Right lung (tissue), 10 donors: ENCODE results near the gene NPDC1. TPM values are rescaled to one million over a fixed set of nuclear protein-coding genes. Genes with fewer than 3 reads are reported as not detected.
A peak's percentile ranks its signal among the peaks of the same experiment; 100 is the strongest.

Source experiments
- DNase-seq, 2 donors: peaks; one replicate each; pipeline ENCODE4 v3.0.0-alpha.2; 2013
- long read RNA-seq, 8 donors: transcript quantifications; one replicate each; lab custom pipeline, GENCODE V29; 2026
- polyA plus RNA-seq, 5 donors: library from polyadenylated mRNA; unstranded; fragments of 120-200 nt; gene quantifications; one replicate each; pipeline versions ENCODE4 v1.2.1 to v1.2.3, GENCODE V29; 2013; ENCODE audit warnings: inconsistent platforms in 1 of 5, low replicate concordance in 1 of 5; ENCODE audit not compliant: insufficient read length in 5 of 5, insufficient read depth in 1 of 5

The NPDC1 gene, protein sequence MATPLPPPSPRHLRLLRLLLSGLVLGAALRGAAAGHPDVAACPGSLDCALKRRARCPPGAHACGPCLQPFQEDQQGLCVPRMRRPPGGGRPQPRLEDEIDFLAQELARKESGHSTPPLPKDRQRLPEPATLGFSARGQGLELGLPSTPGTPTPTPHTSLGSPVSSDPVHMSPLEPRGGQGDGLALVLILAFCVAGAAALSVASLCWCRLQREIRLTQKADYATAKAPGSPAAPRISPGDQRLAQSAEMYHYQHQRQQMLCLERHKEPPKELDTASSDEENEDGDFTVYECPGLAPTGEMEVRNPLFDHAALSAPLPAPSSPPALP
- polyA plus RNA-seq = 10 to 100 TPM; 20.6 to 61.5 (median 33.8) TPM
- long read RNA-seq, donor 1, transcript NPDC1-202 (9 exons, 1,494 nt) = major isoform, 18 of 26 reads
- long read RNA-seq, donor 1, transcript NPDC1-201 (8 exons, 2,187 nt) = minor isoform, 6 of 26 reads
- long read RNA-seq, donor 1, partial matches to known transcripts = 0 of 26 reads
- long read RNA-seq, donor 1, other reads (novel, unspliced or antisense) = 0 of 26 reads
- long read RNA-seq, donor 2, transcript NPDC1-202 (9 exons, 1,494 nt) = major isoform, 7 of 10 reads
- long read RNA-seq, donor 2, partial matches to known transcripts = 0 of 10 reads
- long read RNA-seq, donor 2, other reads (novel, unspliced or antisense) = 0 of 10 reads
- long read RNA-seq, donor 3, transcript NPDC1-202 (9 exons, 1,494 nt) = major isoform, 7 of 16 reads
- long read RNA-seq, donor 3, transcript NPDC1-206 (2 exons, 383 nt) = minor isoform, 6 of 16 reads
- long read RNA-seq, donor 3, partial matches to known transcripts = 0 of 16 reads
- long read RNA-seq, donor 3, other reads (novel, unspliced or antisense) = 0 of 16 reads
- long read RNA-seq, donor 4, partial matches to known transcripts = 0 of 7 reads
- long read RNA-seq, donor 4, other reads (novel, unspliced or antisense) = 0 of 7 reads
- long read RNA-seq, donor 5, transcript NPDC1-202 (9 exons, 1,494 nt) = major isoform, 13 of 16 reads
- long read RNA-seq, donor 5, partial matches to known transcripts = 0 of 16 reads
- long read RNA-seq, donor 5, other reads (novel, unspliced or antisense) = 0 of 16 reads
- long read RNA-seq, donor 6, transcript NPDC1-202 (9 exons, 1,494 nt) = major isoform, 20 of 26 reads
- long read RNA-seq, donor 6, partial matches to known transcripts = 0 of 26 reads
- long read RNA-seq, donor 6, other reads (novel, unspliced or antisense) = 0 of 26 reads
- long read RNA-seq, donor 7, transcript NPDC1-202 (9 exons, 1,494 nt) = major isoform, 7 of 9 reads
- long read RNA-seq, donor 7, partial matches to known transcripts = 0 of 9 reads
- long read RNA-seq, donor 7, other reads (novel, unspliced or antisense) = 0 of 9 reads
- long read RNA-seq, donor 8, transcript NPDC1-202 (9 exons, 1,494 nt) = major isoform, 8 of 9 reads
- long read RNA-seq, donor 8, partial matches to known transcripts = 0 of 9 reads
- long read RNA-seq, donor 8, other reads (novel, unspliced or antisense) = 0 of 9 reads

DNA sequence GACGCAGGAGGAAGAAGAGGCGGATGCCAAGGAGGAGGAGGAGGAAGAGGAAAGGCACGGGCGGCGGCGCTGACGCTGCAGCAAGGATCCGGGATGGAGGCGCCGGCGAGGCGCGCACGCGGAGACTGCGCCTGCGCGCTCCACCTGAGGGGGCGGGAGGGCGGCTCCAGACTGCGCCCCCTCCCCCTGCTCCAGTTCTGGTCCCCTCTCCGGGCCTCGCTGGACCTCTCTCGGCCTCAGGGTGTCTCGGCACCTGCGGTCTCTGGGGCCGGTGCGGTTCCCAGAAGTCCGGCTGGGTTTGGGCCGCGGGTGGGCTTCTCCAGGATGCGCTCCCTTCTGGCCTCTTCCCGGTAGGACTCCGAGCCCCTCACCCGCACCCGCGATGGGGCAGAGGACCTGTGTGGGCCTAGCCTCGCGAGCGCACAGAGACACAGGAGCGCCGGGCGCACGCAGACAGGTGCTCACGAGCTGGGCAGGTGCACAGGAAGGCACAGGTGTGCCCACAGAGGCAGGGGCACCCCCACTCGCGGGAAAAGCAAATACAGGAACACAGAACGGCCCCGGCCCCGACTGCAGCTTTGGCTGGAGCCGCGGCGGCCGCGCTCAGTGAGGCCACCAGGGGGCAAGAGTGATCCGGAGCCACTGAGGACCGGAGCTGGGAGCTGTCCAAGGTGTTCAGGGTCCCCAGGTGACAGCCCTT lies at the start of gene NPDC1:
NPDC1 (minus strand) TSS at position 90 of the 700 bp plus-strand sequence. CDS start 188 bp downstream, outside the sequence.
- DNase-seq = peak in 1 of 2 donors; percentile 61

DNA sequence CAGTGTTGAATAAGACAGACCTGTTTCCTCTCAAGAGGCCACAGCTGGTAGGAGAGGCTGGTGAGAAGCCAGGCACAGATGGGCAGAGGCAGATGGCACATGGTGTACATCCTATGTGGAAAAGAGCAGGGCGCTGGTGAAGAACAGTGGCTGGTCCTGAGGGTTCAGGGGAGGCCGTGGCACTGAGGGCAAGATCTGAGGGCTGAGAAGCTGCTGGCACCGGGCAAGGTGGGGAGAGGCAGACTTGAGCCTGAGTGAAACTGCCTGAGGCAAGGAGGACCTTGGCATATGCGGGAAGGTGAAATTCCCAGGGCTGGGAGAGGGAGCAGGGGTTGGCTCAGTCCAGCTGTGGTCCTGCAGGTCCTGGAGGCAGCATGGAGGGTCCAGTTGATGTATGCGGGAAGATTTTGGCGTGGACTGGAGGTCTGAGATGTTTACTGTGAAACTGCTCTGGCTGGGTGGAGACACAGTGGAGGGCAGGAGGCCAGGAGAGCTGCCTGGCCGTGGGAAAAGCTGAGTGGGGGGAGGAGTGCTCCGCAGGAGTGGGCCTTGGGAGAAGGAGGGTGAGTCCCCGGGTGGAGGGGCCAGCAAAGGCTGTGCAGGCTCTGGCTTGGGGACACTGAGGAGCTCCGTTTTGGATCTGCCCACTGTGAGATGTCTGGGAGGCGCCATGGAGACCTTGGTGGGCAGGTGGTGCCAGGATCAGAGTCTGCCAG lies 43.4 kb upstream of the NPDC1 start:
- no peak for DNase-seq

DNA sequence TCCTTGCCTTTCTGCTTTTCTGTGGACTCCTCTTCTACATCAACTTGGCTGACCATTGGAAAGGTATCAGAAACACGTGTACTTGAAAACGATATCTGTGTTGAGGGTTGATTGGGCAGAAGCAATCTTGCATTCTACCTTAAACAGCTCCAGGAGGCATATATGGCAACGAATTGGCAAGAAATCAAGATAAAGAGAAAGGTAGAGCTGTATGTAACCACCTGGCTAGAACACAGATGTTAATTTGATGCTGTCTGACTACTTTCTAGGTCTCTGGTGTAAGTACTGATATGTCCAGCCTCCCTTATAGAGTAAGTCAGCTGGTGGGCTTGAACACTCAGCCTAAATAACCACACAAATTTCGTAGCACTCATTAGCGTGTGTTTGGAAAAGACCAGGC lies 42.1 kb upstream of the NPDC1 start:
- no peak for DNase-seq

DNA sequence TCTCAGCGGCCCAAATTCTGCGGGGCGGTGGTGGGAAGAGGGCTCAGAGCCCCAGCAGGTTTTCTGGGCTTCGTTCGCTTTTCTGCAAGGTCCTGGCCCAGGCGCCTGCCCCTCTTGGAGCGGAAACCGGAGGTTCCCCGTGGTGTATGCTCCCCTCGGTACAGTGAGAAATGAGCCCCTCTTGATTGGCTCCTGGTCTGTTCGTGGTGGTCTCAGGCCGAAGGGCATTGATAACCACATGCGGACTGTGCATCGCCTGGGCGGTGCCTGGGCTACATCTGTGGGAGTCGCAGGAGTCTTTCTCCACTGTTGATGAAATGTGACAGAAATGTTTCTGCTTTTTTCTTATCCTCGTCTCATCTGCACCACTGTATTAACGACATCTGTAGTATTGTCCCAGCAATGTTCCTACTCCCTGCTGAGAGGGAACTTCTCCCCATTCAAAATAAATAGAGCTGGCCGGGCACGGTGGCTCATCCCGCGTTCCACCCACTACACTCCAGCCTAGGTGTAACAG lies 41.5 kb upstream of the NPDC1 start:
- no peak for DNase-seq

DNA sequence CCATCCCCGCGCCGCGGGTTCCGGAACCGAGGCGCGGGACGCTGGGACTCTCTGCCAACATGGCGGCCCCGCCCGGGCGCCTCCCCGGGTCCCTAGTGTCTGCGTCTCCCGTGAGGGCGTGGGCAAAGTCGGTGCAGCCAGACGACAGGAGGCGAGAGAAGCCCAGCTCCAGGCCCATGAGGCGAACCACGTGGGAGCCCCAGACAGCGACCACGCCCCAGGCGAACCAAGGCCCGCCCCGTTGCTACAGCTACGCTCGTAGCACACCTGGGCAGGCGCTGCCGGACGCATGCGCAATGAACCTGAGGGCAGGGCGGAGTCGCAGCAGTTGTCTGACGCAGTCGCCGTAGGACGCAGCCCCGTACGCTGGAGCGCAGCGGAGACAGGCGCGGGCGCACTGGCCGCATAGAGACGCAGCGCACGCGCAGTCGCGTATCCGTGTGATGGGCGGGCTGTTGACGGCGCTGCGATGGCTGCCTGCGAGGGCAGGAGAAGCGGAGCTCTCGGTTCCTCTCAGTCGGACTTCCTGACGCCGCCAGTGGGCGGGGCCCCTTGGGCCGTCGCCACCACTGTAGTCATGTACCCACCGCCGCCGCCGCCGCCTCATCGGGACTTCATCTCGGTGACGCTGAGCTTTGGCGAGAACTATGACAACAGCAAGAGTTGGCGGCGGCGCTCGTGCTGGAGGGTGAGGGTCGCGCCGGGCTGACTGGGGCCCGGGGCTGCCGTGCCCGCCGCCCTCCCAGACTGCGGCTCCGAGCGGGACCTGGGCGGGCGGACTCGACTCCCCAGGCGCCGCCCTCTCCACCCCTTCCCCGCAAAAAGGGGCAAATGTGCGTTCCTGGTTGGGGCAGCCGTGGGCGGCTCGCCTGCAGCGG lies 40.8 kb upstream of the NPDC1 start, which contains the start of gene MAN1B1:
MAN1B1 (plus strand) TSS at position 455 of the 878 bp plus-strand sequence; CDS start at position 470, 15 bp downstream.
- DNase-seq = peak; percentile 99

DNA sequence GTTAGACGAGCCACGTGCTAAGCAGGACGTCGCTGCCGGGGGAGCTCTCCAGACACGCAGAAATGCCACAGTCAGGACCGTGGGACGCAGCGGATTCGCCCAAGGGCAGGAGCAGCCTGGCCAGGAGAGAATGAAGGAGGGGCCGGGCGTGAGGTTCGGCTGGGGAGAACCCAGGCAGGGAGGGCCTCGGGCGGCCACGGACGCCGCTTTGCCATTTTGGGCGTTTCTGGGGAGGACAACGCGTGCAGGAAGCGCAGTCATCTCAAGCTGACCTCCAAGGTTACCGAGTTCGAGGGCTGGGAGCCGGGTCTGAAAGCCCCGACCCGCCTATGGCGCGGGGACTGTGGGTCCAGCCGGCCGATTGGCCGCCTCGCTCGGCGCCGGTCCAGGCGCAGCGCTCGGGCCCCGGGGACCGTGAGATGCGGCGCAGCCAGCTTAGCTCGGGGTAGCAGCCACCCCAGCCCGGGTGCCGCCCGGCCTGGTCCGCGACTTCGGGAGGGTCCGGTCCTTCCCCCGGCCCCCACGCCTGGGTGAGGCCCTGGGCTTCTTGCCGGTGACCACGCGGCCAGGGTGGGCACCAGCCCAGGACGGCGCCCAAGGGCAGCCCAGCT lies 40.0 kb upstream of the NPDC1 start:
- DNase-seq = peak in 1 of 2 donors; percentile 27

DNA sequence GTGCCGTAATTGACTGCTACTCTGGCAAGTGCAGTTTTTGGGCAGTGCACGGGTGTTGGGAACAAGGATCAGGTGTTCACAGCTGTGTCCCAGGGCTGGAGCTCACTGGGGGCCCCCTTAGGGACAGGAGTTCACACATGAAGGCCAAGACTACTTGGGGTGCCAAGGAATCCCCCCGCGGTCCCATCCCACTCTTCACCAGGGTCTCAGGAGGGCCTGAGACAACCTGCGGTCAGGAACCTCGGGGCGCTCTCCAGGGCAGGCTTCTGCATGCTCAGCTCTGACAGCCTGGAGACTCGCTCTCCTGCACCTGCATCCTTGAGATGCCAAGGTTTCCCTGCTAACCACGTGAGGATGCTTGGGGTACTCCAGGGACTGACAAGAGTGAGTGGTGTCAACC lies 38.5 kb upstream of the NPDC1 start:
- DNase-seq = no peak

DNA sequence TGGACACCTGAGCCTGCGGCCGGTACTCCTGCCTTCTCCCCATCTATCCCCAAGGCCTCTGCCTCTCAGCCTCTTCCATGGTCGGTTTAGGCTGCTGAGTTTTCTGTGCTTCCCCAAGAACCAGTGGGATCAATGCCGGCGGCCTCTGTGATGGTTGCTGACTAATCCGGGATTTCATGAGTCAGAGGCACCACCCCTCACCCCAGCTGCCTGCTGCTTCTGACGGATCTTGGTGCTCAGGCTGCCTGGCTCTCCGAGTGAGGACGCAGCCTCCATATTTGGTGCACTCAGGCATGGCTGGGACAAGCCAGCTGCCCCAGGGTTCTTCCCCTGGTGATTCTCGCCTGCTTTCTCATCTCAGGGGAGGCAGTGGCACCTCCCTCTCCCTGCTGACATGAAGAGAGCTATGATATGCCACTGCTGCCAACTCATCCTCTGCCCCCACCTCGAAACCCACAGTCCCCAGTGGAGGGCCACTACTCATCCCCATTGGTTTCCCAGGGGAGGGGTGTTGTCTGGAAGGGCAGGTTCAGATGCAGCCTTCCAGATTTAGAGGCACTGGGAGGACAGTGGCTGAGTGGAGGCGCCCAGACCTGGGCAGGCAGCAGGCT lies 37.5 kb upstream of the NPDC1 start:
- DNase-seq = no peak

DNA sequence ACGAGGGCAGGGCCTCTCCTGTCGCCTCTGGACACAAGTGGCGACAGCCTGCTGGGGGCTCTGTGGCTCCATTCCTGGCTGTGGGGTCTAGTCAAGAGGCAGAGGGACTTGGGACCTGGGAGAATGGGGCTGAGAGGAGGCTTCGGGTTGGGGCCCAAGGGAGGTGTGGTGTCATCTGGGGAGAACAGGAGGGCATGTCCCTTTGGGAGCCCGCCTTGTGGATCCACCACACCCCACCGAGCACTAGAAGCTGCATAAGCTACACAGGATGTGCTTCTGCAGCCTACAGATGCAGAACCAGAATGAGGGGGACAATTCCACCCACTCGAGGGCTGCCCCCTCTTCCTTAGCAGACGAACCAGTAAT lies 36.9 kb upstream of the NPDC1 start:
- DNase-seq = no peak

DNA sequence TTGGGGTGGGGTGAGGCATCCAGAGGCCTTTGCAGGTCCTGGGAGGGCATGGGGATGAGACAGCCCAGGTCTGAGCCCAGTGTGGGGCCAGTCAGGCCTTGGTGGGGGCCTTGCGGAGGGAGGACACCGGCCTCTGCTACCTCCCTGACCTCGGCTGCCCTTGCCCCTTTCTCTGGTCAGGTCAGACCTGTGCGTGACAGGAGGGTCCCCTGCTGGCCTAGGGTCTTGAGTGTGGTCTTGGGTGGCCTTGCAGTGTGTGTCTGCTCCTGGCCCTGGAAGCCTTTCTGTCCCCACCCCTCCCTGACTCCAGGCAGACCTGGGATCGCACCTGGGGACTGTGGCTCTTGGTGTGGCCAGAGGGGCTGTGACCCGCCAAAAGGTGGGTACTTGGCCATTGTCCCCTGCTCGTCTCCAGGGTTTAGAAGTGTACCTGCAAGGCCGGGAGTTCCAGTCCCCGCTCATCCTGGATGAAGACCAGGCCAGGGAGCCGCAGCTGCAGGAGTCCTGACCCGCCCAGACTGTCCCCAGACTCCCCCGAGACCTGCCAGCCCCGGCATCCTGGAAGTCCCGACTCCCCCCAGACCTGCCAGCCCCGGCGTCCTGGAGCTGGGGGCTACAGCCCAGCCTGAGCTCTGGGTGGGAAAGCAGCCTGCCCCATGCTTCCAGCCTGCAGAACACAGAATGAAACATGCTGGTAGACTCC lies 36.4 kb upstream of the NPDC1 start:
- DNase-seq = no peak

DNA sequence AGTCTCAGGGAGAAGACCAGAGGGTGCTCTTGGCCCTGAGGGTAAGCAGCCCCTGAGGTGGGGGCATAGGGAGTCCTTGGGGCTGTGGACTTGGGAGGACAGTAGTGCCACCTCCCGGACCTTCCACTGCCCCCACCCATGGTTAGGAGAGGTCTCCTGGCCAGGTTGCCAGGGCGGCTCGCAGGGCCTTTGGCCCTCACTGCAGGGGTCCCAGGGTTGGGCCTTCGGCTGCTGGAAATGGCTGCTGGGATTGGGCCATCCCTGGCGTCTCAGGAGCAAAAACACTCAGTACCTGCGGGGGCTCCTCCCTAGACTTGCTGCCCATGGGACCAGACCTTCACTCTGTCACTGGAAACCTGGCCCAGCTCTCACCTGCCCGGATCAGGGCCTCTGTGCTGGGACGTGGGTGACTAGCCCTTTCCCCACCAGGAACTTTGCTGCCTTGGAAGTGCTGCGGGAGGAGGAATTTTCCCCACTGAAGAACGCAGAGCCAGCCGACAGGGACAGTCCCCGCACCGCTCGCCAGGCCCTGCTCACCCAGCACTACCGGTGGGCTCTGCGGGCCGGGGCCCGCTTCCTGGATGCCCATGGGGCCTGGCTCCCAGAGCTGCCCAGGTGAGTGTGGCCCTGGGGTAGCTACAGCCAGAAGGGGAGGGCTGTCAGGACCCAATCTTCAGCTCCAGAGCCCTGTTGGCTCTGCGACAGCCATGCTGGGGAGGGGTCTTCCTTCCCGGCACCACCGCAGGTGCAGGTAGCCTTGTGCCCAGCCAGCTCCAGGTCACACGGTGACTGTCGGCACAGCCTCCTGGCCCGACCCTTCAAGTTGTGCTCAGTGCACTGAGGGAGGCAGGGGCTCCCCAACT lies 34.5 kb upstream of the NPDC1 start:
- DNase-seq = no peak

DNA sequence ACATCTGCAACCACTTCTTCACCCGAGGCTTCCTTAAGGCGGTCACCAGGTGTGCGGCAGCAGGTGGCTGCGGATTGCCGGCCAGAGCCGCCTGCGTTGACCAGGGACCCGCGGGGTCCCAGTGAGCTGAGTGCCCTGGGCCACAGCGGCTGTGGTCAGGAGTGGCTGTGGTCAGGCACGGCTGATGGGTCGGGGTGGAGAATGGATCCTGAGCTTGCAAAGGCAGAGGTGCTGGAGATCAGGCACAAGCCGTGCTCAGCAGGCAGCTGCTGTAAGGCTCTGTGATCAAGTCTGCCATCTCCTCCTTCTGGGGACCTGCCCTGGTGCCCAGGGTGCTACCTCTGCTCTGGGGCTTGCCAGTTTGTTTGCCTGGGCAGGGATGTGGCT lies 33.4 kb upstream of the NPDC1 start:
- no peak for DNase-seq

DNA sequence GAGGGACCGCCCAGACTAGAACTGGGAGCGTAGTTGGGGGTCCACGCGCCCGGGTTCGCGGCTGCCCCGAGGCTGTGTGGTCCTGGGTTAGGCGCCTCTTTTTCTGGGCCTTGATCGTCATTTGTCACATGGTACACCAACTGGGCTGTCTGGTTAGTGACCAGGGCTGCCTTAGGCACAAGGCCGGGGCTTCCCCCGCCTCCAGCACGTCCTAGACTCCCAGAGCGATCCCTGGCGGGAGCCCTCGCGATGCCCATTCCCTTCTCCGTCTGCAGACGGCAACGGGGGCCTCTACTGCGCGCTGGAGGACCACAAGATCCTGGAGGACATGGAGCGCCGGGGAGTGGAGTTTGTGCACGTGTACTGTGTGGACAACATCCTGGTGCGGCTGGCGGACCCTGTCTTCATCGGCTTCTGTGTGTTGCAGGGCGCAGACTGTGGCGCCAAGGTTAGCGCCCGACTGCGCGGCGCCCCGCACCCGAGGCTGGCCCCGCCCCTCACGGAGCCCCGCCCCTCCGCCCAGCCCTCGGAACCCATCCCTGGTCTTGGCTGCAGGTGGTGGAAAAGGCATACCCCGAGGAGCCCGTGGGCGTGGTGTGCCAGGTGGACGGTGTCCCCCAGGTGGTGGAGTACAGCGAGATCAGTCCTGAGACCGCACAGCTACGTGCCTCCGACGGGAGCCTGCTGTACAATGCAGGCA lies 32.9 kb upstream of the NPDC1 start:
- no peak for DNase-seq

DNA sequence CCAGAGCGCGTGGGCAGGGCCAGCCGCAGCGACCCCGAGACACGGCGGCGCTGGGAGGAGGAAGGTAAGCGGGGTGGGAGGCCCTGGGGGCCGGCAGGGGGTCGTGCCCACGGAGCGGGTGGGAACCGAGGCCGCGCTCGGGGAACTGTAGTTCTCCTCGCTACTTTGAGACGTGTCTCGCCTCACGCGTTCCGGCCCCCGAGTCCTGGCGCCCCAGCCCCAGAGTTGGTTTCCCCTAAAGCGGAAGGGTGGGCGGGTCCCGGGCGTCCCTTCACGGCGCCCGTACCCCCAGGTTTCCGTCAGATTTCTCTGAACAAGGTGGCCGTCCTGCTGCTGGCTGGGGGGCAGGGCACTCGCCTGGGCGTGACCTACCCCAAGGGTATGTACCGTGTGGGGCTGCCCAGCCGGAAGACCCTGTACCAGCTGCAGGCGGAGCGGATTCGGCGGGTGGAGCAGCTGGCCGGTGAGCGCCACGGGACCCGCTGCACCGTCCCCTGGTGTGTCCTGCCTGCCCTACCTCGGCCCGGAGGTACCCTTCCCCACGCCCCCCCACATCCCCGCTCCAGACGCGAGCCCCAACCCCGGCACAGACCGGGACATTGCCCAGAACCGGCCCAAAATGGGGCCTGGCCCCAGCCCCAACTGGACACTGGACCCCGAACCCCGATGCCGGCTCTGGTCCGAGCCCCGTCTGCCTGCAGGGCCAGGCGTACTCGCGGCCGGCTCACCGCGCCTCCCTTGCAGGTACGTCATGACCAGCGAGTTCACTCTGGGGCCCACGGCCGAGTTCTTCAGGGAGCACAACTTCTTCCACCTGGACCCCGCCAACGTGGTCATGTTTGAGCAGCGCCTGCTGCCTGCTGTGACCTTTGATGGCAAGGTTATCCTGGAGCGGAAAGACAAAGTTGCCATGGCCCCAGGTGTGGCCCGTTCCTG lies 32.0 kb upstream of the NPDC1 start:
- DNase-seq = no peak
